ENCODE measurements around the gene RHOA. TPM values are rescaled to one million over a fixed set of nuclear protein-coding genes. Genes with fewer than 3 reads are reported as not detected.
"Not testable (repeated sequence)": the region's sequence is repeated elsewhere in the genome, so short reads cannot be mapped to it uniquely, and the experiment has no call there.

The RHOA gene
- total RNA-seq, 4 donors from 2014 or later, result 380 to 521 (median 480) TPM

DNA sequence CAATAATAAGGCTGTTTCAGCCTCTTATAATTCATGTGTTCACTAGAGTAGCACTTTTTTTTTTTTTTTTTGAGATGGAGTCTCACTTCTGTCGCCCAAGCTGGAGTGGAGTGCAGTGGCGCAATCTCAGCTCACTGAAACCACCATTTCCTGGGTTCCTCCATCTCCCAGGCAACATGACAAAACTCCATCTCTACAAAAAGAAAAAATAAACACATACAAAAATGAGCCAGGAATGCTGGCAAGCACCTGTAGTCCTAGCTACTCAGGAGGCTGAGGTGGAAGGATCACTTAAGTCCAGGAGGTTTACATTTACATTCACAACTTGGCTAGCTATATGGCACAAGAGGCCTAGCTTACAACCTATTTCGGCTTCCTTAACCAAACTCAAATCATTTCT, 78.7 kb downstream of the RHOA start:
- intact Hi-C loops (cut with DNase I), result no loop called here
- Histone ChIP-seq H3K36me3 (peaks cover 29 to 91% (median 83%) of the 10 kb centered on the region in 4 donors), H3K27ac (replicated peaks in 1 of 4) (peak overlapping the region; percentile 53 to 72 (median 60)), H3K9me3 (no peaks in the 10 kb centered on the region), H3K4me3 (no peak overlapping the region), H3K27me3 (no peaks in the 10 kb centered on the region), H3K4me1 (peaks cover 5 to 55% (median 51%) of the 10 kb centered on the region in 4 donors)
- DNase-seq (ENCODE audit: extremely low spot score), result no peak
- TF ChIP-seq EP300 (IDR thresholded peaks at IDR 0.05) (no peak), POLR2A (IDR thresholded peaks at IDR 0.05; ENCODE audit: low read depth) (no peak), POLR2AphosphoS5 (IDR thresholded peaks at IDR 0.05) (no peak)
- TF ChIP-seq, protein P1, sequence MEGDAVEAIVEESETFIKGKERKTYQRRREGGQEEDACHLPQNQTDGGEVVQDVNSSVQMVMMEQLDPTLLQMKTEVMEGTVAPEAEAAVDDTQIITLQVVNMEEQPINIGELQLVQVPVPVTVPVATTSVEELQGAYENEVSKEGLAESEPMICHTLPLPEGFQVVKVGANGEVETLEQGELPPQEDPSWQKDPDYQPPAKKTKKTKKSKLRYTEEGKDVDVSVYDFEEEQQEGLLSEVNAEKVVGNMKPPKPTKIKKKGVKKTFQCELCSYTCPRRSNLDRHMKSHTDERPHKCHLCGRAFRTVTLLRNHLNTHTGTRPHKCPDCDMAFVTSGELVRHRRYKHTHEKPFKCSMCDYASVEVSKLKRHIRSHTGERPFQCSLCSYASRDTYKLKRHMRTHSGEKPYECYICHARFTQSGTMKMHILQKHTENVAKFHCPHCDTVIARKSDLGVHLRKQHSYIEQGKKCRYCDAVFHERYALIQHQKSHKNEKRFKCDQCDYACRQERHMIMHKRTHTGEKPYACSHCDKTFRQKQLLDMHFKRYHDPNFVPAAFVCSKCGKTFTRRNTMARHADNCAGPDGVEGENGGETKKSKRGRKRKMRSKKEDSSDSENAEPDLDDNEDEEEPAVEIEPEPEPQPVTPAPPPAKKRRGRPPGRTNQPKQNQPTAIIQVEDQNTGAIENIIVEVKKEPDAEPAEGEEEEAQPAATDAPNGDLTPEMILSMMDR (IDR thresholded peaks at IDR 0.05), result no peak
- WGBS, result 64% methylated on average over 3 of the region's 3 CpGs

DNA sequence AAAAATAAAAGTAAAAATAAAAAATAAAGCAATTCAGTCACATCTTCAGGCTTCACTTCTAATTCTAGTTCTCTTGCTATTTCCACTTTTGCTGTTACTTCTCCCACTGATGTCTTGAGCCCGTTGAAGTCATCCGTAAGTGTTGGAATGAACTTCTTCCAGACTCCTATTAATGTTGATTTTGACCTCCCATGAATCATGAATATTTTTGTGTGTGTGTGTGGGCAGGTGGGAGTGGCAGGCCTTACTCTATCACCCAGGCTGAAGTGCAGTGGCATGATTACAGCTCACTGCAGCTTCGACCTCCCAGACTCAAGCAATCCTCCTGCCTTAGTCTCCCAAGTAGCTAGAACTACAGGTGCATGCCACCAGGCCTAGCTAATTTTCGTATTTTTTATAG, 82.6 kb downstream of the RHOA start:
- TF ChIP-seq, protein P1 (IDR thresholded peaks at IDR 0.05), result no peak
- TF ChIP-seq EP300 (IDR thresholded peaks at IDR 0.05) (no peak), POLR2A (IDR thresholded peaks at IDR 0.05; ENCODE audit: low read depth) (no peak), POLR2AphosphoS5 (IDR thresholded peaks at IDR 0.05) (no peak)
- H3K4me1 ChIP-seq, result peaks cover 0 to 26% (median 22%) of the 10 kb centered on the region in 4 donors
- no peak for DNase-seq (ENCODE audit: extremely low spot score)
- H3K27me3 ChIP-seq, result no peaks in the 10 kb centered on the region
- intact Hi-C loops (cut with DNase I), result no loop called here
- H3K27ac ChIP-seq (replicated peaks in 1 of 4), result no peak overlapping the region
- H3K9me3 ChIP-seq, result no peaks in the 10 kb centered on the region
- peaks cover 60 to 100% (median 95%) of the 10 kb centered on the region in 4 donors for H3K36me3 ChIP-seq
- no peak overlapping the region for H3K4me3 ChIP-seq
- WGBS, result 85% methylated on average over 4 of the region's 4 CpGs

DNA sequence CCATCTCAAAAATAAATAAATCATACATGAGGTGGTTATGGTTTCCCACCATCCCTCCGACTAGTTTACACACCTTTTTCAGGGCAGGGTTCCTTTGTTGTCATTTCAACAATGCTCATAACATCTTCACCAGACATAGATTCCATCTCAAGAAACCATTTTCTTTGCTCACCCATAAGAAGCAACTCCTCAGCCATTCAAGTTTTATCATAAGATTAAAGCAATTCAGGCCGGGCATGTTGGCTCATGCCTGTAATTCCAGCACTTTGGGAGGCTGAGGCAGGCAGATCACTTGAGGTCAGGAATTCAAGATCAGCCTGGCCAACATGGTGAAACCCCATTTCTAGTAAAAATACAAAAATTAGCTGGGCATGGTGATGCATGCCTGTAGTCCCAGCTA, 83.4 kb downstream of the RHOA start:
- H3K27ac ChIP-seq (replicated peaks in 1 of 4); DNase-seq (ENCODE audit: extremely low spot score); intact Hi-C loops (cut with DNase I); H3K9me3 ChIP-seq; H3K4me3 ChIP-seq; H3K27me3 ChIP-seq: not testable (repeated sequence)
- Histone ChIP-seq H3K4me1 (peaks cover 0 to 17% (median 14%) of the 10 kb centered on the region in 4 donors), H3K36me3 (peaks cover 66 to 100% (median 99%) of the 10 kb centered on the region in 4 donors)
- WGBS, result 92% methylated on average over 2 of the region's 2 CpGs

DNA sequence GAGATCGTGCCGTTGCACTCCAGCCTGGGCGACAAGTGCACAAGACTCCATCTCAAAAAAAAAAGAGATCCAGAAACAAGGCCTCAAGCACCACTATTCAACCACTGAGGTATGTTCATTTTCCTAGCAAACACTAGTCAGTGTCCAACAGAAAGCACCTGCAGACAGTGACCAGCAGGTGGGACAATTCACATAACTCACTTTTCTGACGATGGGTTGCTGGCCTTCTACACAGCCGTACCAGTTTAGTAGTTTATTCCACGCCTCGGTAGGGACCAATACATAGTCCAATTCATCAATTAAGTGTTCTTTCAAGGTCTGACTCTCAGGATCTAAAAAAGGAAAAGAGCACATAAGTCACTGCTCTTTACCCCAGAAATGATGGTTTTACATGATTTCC, 84.3 kb downstream of the RHOA start:
- no peak overlapping the region for H3K4me3 ChIP-seq
- TF ChIP-seq, protein P1 (IDR thresholded peaks at IDR 0.05), result peak in 1 of 3 experiments; percentile 10
- TF ChIP-seq POLR2AphosphoS5 (IDR thresholded peaks at IDR 0.05), result no peak
- H3K27ac ChIP-seq (replicated peaks in 1 of 4), result no peak overlapping the region
- intact Hi-C loops (cut with DNase I), result no loop called here
- no peaks in the 10 kb centered on the region for H3K9me3 ChIP-seq
- DNase-seq (ENCODE audit: extremely low spot score), result no peak
- 78% methylated on average over 7 of the region's 7 CpGs for WGBS
- peaks cover 68 to 100% (median 99%) of the 10 kb centered on the region in 4 donors for H3K36me3 ChIP-seq
- H3K4me1 ChIP-seq, result peaks cover 0 to 9% (median 5%) of the 10 kb centered on the region in 4 donors
- H3K27me3 ChIP-seq, result no peaks in the 10 kb centered on the region

DNA sequence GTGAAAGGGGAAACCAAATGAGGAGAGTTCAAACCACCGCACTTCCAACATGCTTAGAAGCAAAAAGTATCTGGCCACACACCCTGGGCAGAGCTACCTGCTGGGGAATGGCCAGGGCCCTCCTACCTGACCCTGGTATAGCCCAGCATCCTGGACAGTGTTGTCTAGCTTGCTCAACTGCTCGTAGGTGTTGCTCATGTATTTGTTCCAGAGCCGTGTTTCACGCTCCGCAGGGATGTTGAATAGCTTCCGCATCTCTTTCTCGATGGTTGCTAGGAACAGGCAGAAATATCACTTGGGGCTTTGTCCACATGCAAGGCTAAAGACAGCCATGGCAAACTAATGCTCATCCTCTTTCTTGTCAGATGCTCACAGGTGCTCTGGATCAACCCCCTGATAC, 87.0 kb downstream of the RHOA start:
- 93% methylated on average over 7 of the region's 7 CpGs for WGBS
- TF ChIP-seq POLR2A (IDR thresholded peaks at IDR 0.05; ENCODE audit: low read depth) (no peak), EP300 (IDR thresholded peaks at IDR 0.05) (no peak), POLR2AphosphoS5 (IDR thresholded peaks at IDR 0.05) (no peak)
- TF ChIP-seq, protein P1 (IDR thresholded peaks at IDR 0.05), result no peak
- Histone ChIP-seq H3K9me3 (no peaks in the 10 kb centered on the region), H3K4me1 (no peaks in the 10 kb centered on the region), H3K36me3 (peaks cover 57 to 100% (median 98%) of the 10 kb centered on the region in 4 donors), H3K27ac (replicated peaks in 1 of 4) (no peak overlapping the region), H3K4me3 (no peak overlapping the region), H3K27me3 (no peaks in the 10 kb centered on the region)
- intact Hi-C loops (cut with DNase I), result no loop called here
- no peak for DNase-seq (ENCODE audit: extremely low spot score)
